Fibroblast of villous mesenchyme (primary cell): Measurements from ENCODE around the gene ZP3. TPM values are rescaled to one million over a fixed set of nuclear protein-coding genes. Genes with fewer than 3 reads are reported as not detected.
A peak's percentile ranks its signal among the peaks of the same experiment; 100 is the strongest.
"Not testable (repeated sequence)": the region's sequence is repeated elsewhere in the genome, so short reads cannot be mapped to it uniquely, and the experiment has no call there.

Experiments
- DNase-seq: peaks from one replicate; pipeline ENCODE4 v3.0.0-alpha.2; 2010; ENCODE audit warnings: low read depth
- H3K4me3 ChIP-seq: 2 replicates; pipeline ENCODE4 v1.5.1; 2011; ENCODE audit warnings: low read depth, mild to moderate bottlenecking, low read length
- CTCF ChIP-seq: IDR thresholded peaks from 2 replicates; pipeline ENCODE4 v1.5.1; 2012; ENCODE audit warnings: low read depth, mild to moderate bottlenecking, low read length; ENCODE audit not compliant: insufficient read depth
- total RNA-seq: library from RNA; depleted of rRNA; stranded (reverse); fragments of >200 nt; gene quantifications from 2 replicates; pipeline ENCODE4 v1.2.3, GENCODE V29; 2012

Gene ZP3
- total RNA-seq, 1 donor = 0.86 TPM

GRCh38 chr7:76428868-76429805, 4.4 kb downstream of the ZP3 start:
- DNase-seq = peak; percentile 57
- no peak for TF ChIP-seq CTCF
- no peak overlapping the region for H3K4me3 ChIP-seq

- DNase-seq = no peak
- no peak overlapping the region for H3K4me3 ChIP-seq
- no peak for TF ChIP-seq CTCF
Observed at GRCh38 chr7:76430211-76430610, 5.5 kb downstream of the ZP3 start.

GRCh38 chr7:76430836-76431235, 6.1 kb downstream of the ZP3 start:
- no peak for TF ChIP-seq CTCF
- no peak overlapping the region for H3K4me3 ChIP-seq
- no peak for DNase-seq

- H3K4me3 ChIP-seq = not testable (repeated sequence)
- DNase-seq = peak; percentile 82
- peak; percentile 62 for TF ChIP-seq CTCF
Observed at GRCh38 chr7:76437873-76438272, 13.1 kb downstream of the ZP3 start.

- DNase-seq, H3K4me3 ChIP-seq: not testable (repeated sequence)
Observed at GRCh38 chr7:76439120-76439888, 14.6 kb downstream of the ZP3 start.

GRCh38 chr7:76440404-76440803, 15.7 kb downstream of the ZP3 start:
- DNase-seq, H3K4me3 ChIP-seq: not testable (repeated sequence)

GRCh38 chr7:76441792-76442191, 17.0 kb downstream of the ZP3 start:
- H3K4me3 ChIP-seq, DNase-seq: not testable (repeated sequence)

- H3K4me3 ChIP-seq, DNase-seq: not testable (repeated sequence)
Observed at GRCh38 chr7:76442664-76443446, 18.1 kb downstream of the ZP3 start.

GRCh38 chr7:76443846-76444245, 19.1 kb downstream of the ZP3 start:
- not testable (repeated sequence) for DNase-seq, H3K4me3 ChIP-seq

GRCh38 chr7:76445577-76446008, 20.8 kb downstream of the ZP3 start:
- peak; percentile 58 for DNase-seq
- not testable (repeated sequence) for H3K4me3 ChIP-seq

- not testable (repeated sequence) for H3K4me3 ChIP-seq, DNase-seq
Observed at GRCh38 chr7:76457017-76457416, 32.3 kb downstream of the ZP3 start.

GRCh38 chr7:76458504-76458903, 33.8 kb downstream of the ZP3 start:
- DNase-seq, H3K4me3 ChIP-seq: not testable (repeated sequence)

- not testable (repeated sequence) for H3K4me3 ChIP-seq, DNase-seq
Observed at GRCh38 chr7:76460767-76461166, 36.0 kb downstream of the ZP3 start.
